IMR-90 (cell line): ENCODE results near the gene GBA3. TPM values are rescaled to one million over a fixed set of nuclear protein-coding genes. Genes with fewer than 3 reads are reported as not detected.

Experiments used
- ATAC-seq: fragments of 200-7000 bp; cut with Tn5 transposase; 2 replicates; pipeline ENCODE4 v1.9.1; 2020; ENCODE audit warnings: low read depth, mild to moderate bottlenecking, moderate library complexity
- BruUV-seq: library from RNA; stranded (reverse); fragments of 400-500 nt; replicated peaks from 2 replicates; lab custom pipeline; 2021; lab: Mats Ljungman, UMichigan
- CTCF ChIA-PET: fragments of 300-600 bp; formaldehyde crosslinking; extraction: SDS; loops from one replicate; lab custom pipeline; 2021; ENCODE audit warnings: antibody characterized with exemption; lab: Yijun Ruan, JAX
- POLR2A ChIA-PET: fragments of 300-600 bp; sonication (Branson Sonifier 250); formaldehyde crosslinking; loops from one replicate; lab custom pipeline; 2022; ENCODE audit warnings: antibody characterized with exemption; ENCODE audit not compliant: unreplicated experiment; lab: Charles Lee
- DNase-seq: peaks from one replicate; pipeline ENCODE4 v3.0.0; 2013
- H2AFZ ChIP-seq: replicated peaks from 2 replicates; pipeline ENCODE3; 2013; ENCODE audit warnings: low read length, mild to moderate bottlenecking; ENCODE audit not compliant: poor library complexity
- H2AK5ac ChIP-seq: 2 replicates; pipeline ENCODE4 v1.6.1; 2013; ENCODE audit warnings: low read depth, low read length, inconsistent platforms
- H2AK9ac ChIP-seq: replicated peaks from 2 replicates; pipeline ENCODE3; 2013; ENCODE audit warnings: mild to moderate bottlenecking, low read depth, low read length, moderate library complexity; ENCODE audit not compliant: poor library complexity
- H2BK120ac ChIP-seq: 2 replicates; pipeline ENCODE4 v1.6.1; 2013; ENCODE audit warnings: low read depth, low read length, inconsistent platforms
- H2BK15ac ChIP-seq: 3 replicates; pipeline ENCODE4 v1.6.1; 2013; ENCODE audit warnings: low read depth, low read length, inconsistent platforms
- H2BK20ac ChIP-seq: 2 replicates; pipeline ENCODE4 v1.6.1; 2013; ENCODE audit warnings: low read depth, mild to moderate bottlenecking, inconsistent platforms, low read length, moderate library complexity
- H2BK5ac ChIP-seq: 2 replicates; pipeline ENCODE4 v1.6.1; 2013; ENCODE audit warnings: mild to moderate bottlenecking, low read depth, low read length, inconsistent platforms; ENCODE audit not compliant: poor library complexity, severe bottlenecking
- H3K14ac ChIP-seq: replicated peaks from 2 replicates; pipeline ENCODE4 v1.6.1; 2013; ENCODE audit warnings: low read depth, low read length, inconsistent platforms
- H3K18ac ChIP-seq: 2 replicates; pipeline ENCODE4 v1.6.1; 2013; ENCODE audit warnings: low read depth, low read length, control low read depth
- H3K23ac ChIP-seq: 2 replicates; pipeline ENCODE4 v1.6.1; 2013; ENCODE audit warnings: low read depth, low read length, inconsistent platforms
- H3K27ac ChIP-seq: 2 replicates; pipeline ENCODE4 v1.5.1; 2013; ENCODE audit warnings: mild to moderate bottlenecking, control low read depth, low read length; ENCODE audit not compliant: insufficient read depth
- H3K27me3 ChIP-seq: 2 replicates; pipeline ENCODE4 v1.6.1; 2013; ENCODE audit warnings: low read length; ENCODE audit not compliant: control insufficient read depth, insufficient read depth
- H3K36me3 ChIP-seq: 2 replicates; pipeline ENCODE4 v1.6.1; 2013; ENCODE audit warnings: low read length, mixed read lengths; ENCODE audit not compliant: control insufficient read depth, insufficient read depth
- H3K4ac ChIP-seq: 2 replicates; pipeline ENCODE4 v1.6.1; 2013; ENCODE audit warnings: low read depth, low read length, inconsistent platforms
- H3K4me1 ChIP-seq: 2 replicates; pipeline ENCODE4 v1.6.1; 2013; ENCODE audit warnings: low read length, mixed read lengths; ENCODE audit not compliant: control insufficient read depth, insufficient read depth
- H3K4me2 ChIP-seq: 2 replicates; pipeline ENCODE4 v1.6.1; 2013; ENCODE audit warnings: low read depth, mild to moderate bottlenecking, control low read depth, low read length, moderate library complexity
- H3K4me3 ChIP-seq: 2 replicates; pipeline ENCODE4 v1.5.1; 2013; ENCODE audit warnings: low read depth, mild to moderate bottlenecking, control low read depth, low read length, moderate library complexity; ENCODE audit not compliant: insufficient read depth
- H3K56ac ChIP-seq: 2 replicates; pipeline ENCODE4 v1.6.1; 2013; ENCODE audit warnings: low read length, inconsistent platforms; ENCODE audit not compliant: insufficient read depth; ENCODE audit errors: extremely low read depth
- H3K79me1 ChIP-seq, 2 experiments: 2 replicates each; pipeline ENCODE4 v1.6.1; 2013; ENCODE audit warnings: low read length in 2 of 2, inconsistent platforms in 1 of 2, low read depth in 1 of 2
- H3K9ac ChIP-seq: 2 replicates; pipeline ENCODE4 v1.6.1; 2013; ENCODE audit warnings: low read depth, low read length, control low read depth
- H3K9me1 ChIP-seq: 2 replicates; pipeline ENCODE4 v1.6.1; 2013; ENCODE audit warnings: low read length, inconsistent platforms; ENCODE audit not compliant: insufficient read depth
- H3K9me3 ChIP-seq: 2 replicates; pipeline ENCODE4 v1.6.1; 2013; ENCODE audit warnings: low read length; ENCODE audit not compliant: control insufficient read depth, insufficient read depth
- H4K20me1 ChIP-seq: 2 replicates; pipeline ENCODE4 v1.6.1; 2013; ENCODE audit warnings: low read length, inconsistent platforms; ENCODE audit not compliant: insufficient read depth
- H4K5ac ChIP-seq: 2 replicates; pipeline ENCODE4 v1.6.1; 2013; ENCODE audit warnings: mild to moderate bottlenecking, low read depth, low read length, control low read depth
- H4K8ac ChIP-seq, 2 experiments: 2 replicates each; pipeline ENCODE4 v1.6.1; 2013; ENCODE audit warnings: low read depth in 2 of 2, low read length in 2 of 2, control low read depth in 1 of 2, inconsistent platforms in 1 of 2
- H4K91ac ChIP-seq: 2 replicates; pipeline ENCODE4 v1.6.1; 2013; ENCODE audit warnings: low read depth, low read length, inconsistent platforms; ENCODE audit not compliant: insufficient read depth
- BHLHE40 ChIP-seq: fragments of 150-350 bp; IDR thresholded peaks from 2 replicates; pipeline ENCODE4 v1.6.1; 2016; ENCODE audit warnings: mild to moderate bottlenecking, low read depth, low read length
- CEBPB ChIP-seq: IDR thresholded peaks from 2 replicates; pipeline ENCODE4 v1.6.1; 2012; ENCODE audit warnings: low read depth, low read length, improper control_type of control experiment
- CHD1 ChIP-seq: IDR thresholded peaks from 2 replicates; pipeline ENCODE4 v1.6.1; 2012; ENCODE audit warnings: low read depth, low read length, improper control_type of control experiment
- CTCF ChIP-seq: conservative IDR thresholded peaks from 2 replicates; pipeline ENCODE4 v1.5.1; 2012; ENCODE audit warnings: mild to moderate bottlenecking, low read depth, low read length, improper control_type of control experiment
- ELK1 ChIP-seq: fragments of 150-350 bp; IDR thresholded peaks from 2 replicates; pipeline ENCODE4 v1.6.1; 2016; ENCODE audit warnings: low read depth, mild to moderate bottlenecking, low read length, moderate library complexity, borderline replicate concordance
- FOS ChIP-seq: fragments of 150-350 bp; IDR thresholded peaks from 2 replicates; pipeline ENCODE4 v1.6.1; 2016; ENCODE audit warnings: low read depth, low read length
- MAFK ChIP-seq: IDR thresholded peaks from 2 replicates; pipeline ENCODE4 v1.6.1; 2012; ENCODE audit warnings: low read depth, low read length, improper control_type of control experiment
- MAZ ChIP-seq: IDR thresholded peaks from 2 replicates; pipeline ENCODE4 v1.6.1; 2012; ENCODE audit warnings: low read depth, mild to moderate bottlenecking, low read length, improper control_type of control experiment, moderate library complexity, borderline replicate concordance
- NFE2L2 ChIP-seq: fragments of 150-350 bp; IDR thresholded peaks from 2 replicates; pipeline ENCODE4 v1.6.1; 2016; ENCODE audit warnings: low read depth, mild to moderate bottlenecking, low read length
- POLR2A ChIP-seq: IDR thresholded peaks from 2 replicates; pipeline ENCODE4 v1.6.1; 2012; ENCODE audit warnings: mild to moderate bottlenecking, low read depth, low read length
- RCOR1 ChIP-seq: IDR thresholded peaks from 2 replicates; pipeline ENCODE4 v1.6.1; 2012; ENCODE audit warnings: mild to moderate bottlenecking, low read length, improper control_type of control experiment; ENCODE audit not compliant: insufficient replicate concordance
- RFX5 ChIP-seq: IDR thresholded peaks from 2 replicates; pipeline ENCODE4 v1.8.0; 2012; ENCODE audit warnings: low read depth, mild to moderate bottlenecking, low read length, moderate library complexity
- SMC3 ChIP-seq: fragments of 150-350 bp; IDR thresholded peaks from 2 replicates; pipeline ENCODE4 v1.6.1; 2016; ENCODE audit warnings: low read depth, mild to moderate bottlenecking, antibody characterized with exemption, low read length, moderate library complexity
- USF2 ChIP-seq: fragments of 150-350 bp; IDR thresholded peaks from 2 replicates; pipeline ENCODE4 v1.6.1; 2017; ENCODE audit warnings: mild to moderate bottlenecking, antibody characterized with exemption, low read length, low read depth
- WGBS, 2 experiments: methylation state at CpG; one replicate each; pipeline versions ENCODE4 v1.1.5 to v1.1.7; 2013; ENCODE audit warnings: missing lambda C conversion rate in 2 of 2; ENCODE audit not compliant: insufficient read length in 1 of 2; ENCODE audit errors: extremely low coverage in 2 of 2; 5-methylcytosine and 5-hydroxymethylcytosine counted together
- dilution Hi-C: fragments of 300-500 bp; cut with HindIII; formaldehyde crosslinking; loops from one replicate; pipeline ENCODE4 v1.14.3; 2018; ENCODE audit warnings: low sequenced_read_pairs; ENCODE audit not compliant: unreplicated experiment
- in situ Hi-C: fragments of 300-500 bp; cut with MboI; formaldehyde crosslinking; loops from 3 replicates; pipeline ENCODE4 v1.14.3; 2019; ENCODE audit warnings: low sequenced_read_pairs, inconsistent platforms, mixed read lengths
- intact Hi-C: fragments of 100-400 bp; cut with micrococcal nuclease; formaldehyde crosslinking; loops from 2 replicates; pipeline ENCODE4 v1.10.0; 2022
- polyA plus RNA-seq, 3 experiments: library from polyadenylated mRNA; depleted of rRNA; stranded (reverse); fragments of >200 nt; gene quantifications; 2 replicates each; pipeline ENCODE4 v1.2.3, GENCODE V29; 2012; ENCODE audit warnings: low replicate concordance in 1 of 3
- total RNA-seq: library from RNA; depleted of rRNA; stranded (reverse); fragments of >200 nt; gene quantifications from 2 replicates; pipeline ENCODE4 v1.2.3, GENCODE V29; 2012

GBA3 gene
- total and polyA plus RNA-seq, 2 of the 4 experiments (the other 2 are of a cell fraction) = not detected

- DNase-seq (no peak), ATAC-seq (no peak)
- Histone ChIP-seq H3K4ac (no peak overlapping the region), H2AK9ac (no peak overlapping the region), H3K27ac (no peak overlapping the region), H4K8ac (no peak overlapping the region), H3K56ac (no peak overlapping the region), H4K20me1 (no peaks in the 10 kb centered on the region), H3K9me3 (no peaks in the 10 kb centered on the region), H3K4me3 (no peak overlapping the region), H2AK5ac (no peak overlapping the region), H3K4me2 (no peak overlapping the region), H2BK20ac (no peak overlapping the region), H4K5ac (no peak overlapping the region), H3K79me1 (no peaks in the 10 kb centered on the region), H3K36me3 (no peaks in the 10 kb centered on the region), H3K18ac (no peak overlapping the region), H4K91ac (no peak overlapping the region), H3K23ac (no peak overlapping the region), H3K27me3 (no peaks in the 10 kb centered on the region; the same call in 1 of the 2 replicates), H3K9me1 (no peaks in the 10 kb centered on the region), H2AFZ (no peak overlapping the region), H2BK15ac (no peak overlapping the region), H2BK5ac (no peak overlapping the region), H3K4me1 (no peaks in the 10 kb centered on the region), H3K14ac (no peak overlapping the region), H3K9ac (no peak overlapping the region), H2BK120ac (no peak overlapping the region)
- CTCF ChIA-PET = no interaction called here
- TF ChIP-seq POLR2A (no peak), CTCF (no peak), SMC3 (no peak), RCOR1 (no peak), CHD1 (no peak), USF2 (no peak), MAZ (no peak), RFX5 (no peak), CEBPB (no peak), ELK1 (no peak), NFE2L2 (no peak), FOS (no peak), MAFK (no peak), BHLHE40 (no peak)
- in situ Hi-C loops = no loop called here
- intact Hi-C loops = no loop called here
- WGBS, 2 experiments = no CpG with 5 or more reads among the region's 1 CpG
- dilution Hi-C loops = no loop called here
- POLR2A ChIA-PET = no interaction called here
- BruUV-seq = no TSS peak
Measured at GRCh38 chr4:22676063-22676462, 16.7 kb upstream of the GBA3 start.
